DOHH2 (cell line): ENCODE results near the gene HELT.

Experiments used
- CTCF ChIP-seq: fragments of 200-600 bp; sonication (generic); IDR thresholded peaks from one replicate; pipeline ENCODE4 v1.5.1; 2014; ENCODE audit warnings: antibody characterized with exemption, mild to moderate bottlenecking, low read depth, low read length; ENCODE audit not compliant: poor library complexity, severe bottlenecking
- EZH2phosphoT487 ChIP-seq: fragments of 200-600 bp; sonication (generic); IDR thresholded peaks from 2 replicates; pipeline ENCODE4 v1.6.1; 2017; ENCODE audit warnings: borderline replicate concordance, mild to moderate bottlenecking, antibody characterized with exemption, low read length, moderate library complexity, mixed read lengths

- TF ChIP-seq CTCF (no peak), EZH2phosphoT487 (no peak)
Observed at GRCh38 chr4:184978211-184978610, 40.1 kb upstream of the HELT start.
